HG02973 (cell line): Measurements from ENCODE around the gene MSH5.
A peak's percentile ranks its signal among the peaks of the same experiment; 100 is the strongest.
"Not testable (repeated sequence)": the region's sequence is repeated elsewhere in the genome, so short reads cannot be mapped to it uniquely, and the experiment has no call there.

Experiments used
- ATAC-seq: cut with Tn5 transposase; IDR thresholded peaks from one replicate; pipeline ENCODE4 v1.9.1; 2021; ENCODE audit warnings: moderate library complexity; ENCODE audit not compliant: unreplicated experiment

Gene MSH5

GRCh38 chr6:31739639-31740396, at the start of gene MSH5:
Gene MSH5 (plus strand): TSS chr6:31740005. CDS start chr6:31740467, 462 bp downstream.
- ATAC-seq, result peak; percentile 57

DNA sequence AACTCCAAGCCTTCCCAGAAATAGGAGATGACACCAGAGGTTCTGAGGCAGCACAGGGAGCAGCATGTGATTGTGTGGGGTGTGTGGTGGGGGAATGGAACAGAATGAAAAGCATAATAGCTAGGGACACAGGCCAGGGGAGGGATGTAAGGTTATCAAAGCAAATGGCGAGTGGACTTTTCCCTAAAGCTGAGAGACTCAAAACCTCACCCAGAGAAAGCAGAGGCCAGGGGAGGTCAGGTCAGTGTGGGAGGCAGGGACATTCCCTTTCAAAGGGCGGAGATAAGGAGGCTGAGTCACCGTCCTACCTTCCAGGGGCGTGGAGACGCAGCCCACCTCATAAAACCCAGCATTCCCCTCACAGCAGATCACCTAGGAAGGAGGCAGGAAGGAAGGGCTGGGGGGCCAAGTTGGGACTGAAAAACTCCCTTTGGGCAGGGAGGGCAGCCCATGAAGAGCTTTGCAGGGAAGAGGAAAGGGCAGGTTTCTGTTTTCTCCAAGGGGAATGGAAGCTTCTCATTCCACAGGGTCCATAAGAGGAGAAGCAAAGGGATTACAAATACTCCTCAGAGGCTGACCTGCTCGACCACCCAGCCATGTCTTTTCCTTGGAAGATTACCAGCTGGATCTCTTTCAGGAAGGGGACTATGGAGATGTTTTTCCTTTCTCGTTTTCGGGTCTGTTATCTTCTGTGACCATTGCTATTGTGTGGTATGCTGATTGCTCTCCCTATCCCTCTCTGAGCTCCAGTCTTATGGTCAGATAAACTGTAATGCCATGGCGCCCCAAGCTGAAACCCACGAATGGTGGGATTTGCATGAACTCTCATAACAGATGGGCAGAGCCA, 49.4 kb upstream of the MSH5 start:
- no peak for ATAC-seq

GRCh38 chr6:31691078-31691463, 48.7 kb upstream of the MSH5 start:
- no peak for ATAC-seq

GRCh38 chr6:31691564-31692108, 48.2 kb upstream of the MSH5 start:
- no peak for ATAC-seq

DNA sequence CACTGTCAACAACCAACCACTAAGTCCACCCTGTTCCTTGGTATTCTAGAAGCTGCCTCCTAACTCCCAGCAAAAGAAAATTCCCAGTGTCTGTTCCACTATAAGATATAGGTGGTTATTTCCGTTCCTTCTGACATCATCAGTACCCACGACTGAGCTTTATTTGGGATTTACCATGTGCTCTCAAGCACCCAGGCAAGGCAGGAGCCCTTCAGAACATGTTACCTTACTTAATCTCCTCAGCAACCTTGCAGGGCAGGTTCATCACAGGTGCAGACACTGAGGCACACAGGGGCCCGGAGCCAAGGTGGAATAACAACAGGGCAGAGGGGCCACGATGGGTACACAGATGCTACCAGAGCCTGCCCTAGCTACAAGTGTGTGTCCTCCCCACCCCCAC, 47.5 kb upstream of the MSH5 start:
- ATAC-seq, result no peak

- ATAC-seq, result no peak
Measured at GRCh38 chr6:31692886-31693285, 46.9 kb upstream of the MSH5 start.

GRCh38 chr6:31693535-31693934, 46.3 kb upstream of the MSH5 start:
- ATAC-seq, result no peak

- ATAC-seq, result no peak
Measured at GRCh38 chr6:31697555-31697954, 42.2 kb upstream of the MSH5 start.

DNA sequence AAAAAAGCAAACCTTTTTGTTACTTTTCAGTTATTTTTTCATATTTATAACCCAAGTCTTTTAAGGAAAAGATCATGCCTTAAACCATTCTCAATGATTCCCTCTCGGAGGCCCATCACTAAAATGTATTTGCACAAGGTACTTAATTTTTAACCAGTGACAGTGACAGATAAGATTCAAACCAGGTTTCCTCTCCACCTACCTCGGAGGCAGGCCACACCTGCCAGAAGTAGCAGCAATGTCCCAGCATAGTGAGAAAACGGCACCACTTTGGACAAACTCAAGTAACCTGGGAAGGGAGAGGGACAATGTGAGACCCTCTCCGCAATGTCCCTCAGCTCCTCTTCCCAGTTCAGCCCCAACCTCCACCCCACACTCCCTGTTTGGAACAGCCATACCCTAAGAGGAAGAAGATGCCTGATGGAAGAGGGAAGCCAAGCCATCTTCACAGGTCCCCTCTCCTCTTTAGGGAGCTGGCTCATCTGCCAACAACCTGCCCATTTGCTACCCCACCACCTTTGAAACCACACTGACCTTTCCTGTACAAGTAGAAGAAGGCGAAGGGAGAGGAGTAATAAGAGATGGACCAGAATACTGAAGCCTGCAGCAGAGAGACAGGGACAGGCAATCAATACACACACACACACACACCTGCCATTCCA, 38.9 kb upstream of the MSH5 start:
- no peak for ATAC-seq

DNA sequence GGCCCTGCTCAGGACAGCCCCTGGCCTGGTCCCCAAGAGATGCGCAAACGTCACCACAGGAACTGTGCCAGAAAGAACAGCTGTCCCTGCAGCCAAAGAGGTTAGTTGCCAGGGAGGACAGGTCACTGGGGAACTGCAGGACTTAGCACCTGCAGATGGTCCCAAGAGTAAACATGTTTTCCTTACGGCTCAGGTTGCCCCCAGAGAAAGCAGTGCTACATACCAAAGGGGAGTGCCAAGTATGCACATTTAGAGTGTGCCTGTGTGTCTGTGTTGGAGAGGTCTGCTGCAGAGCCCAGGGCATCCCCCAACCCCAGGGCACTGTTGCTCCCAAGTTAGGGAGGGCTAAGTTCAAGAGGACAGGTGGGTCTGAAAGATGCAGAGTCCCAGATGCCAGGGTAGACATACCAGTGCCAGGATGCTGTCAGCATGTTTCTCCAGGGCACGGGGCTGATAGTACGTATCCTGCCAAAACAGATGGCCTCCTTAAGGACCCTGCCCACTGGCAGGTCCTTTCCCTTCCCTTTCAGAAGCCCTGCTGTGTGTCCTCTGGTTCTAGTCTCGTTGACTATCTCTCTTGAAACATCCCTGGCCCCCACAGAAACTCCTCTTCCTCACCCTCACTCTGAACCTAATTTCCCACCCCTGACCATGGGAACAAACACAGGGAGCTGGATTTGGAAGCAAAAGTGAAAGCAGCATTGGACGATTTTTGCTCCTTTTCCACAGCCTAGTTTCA, 38.0 kb upstream of the MSH5 start:
- no peak for ATAC-seq

- peak; percentile 4 for ATAC-seq
Measured at GRCh38 chr6:31702405-31702818, 37.4 kb upstream of the MSH5 start.

GRCh38 chr6:31702819-31703716, 36.7 kb upstream of the MSH5 start, which contains the start of gene ABHD16A:
Gene ABHD16A (minus strand): TSS chr6:31703324. CDS start chr6:31703281, 43 bp downstream.
- peak; percentile 77 for ATAC-seq

- ATAC-seq, result no peak
Measured at GRCh38 chr6:31705931-31706330, 33.9 kb upstream of the MSH5 start.

- ATAC-seq, result no peak
Measured at GRCh38 chr6:31706599-31706998, 33.2 kb upstream of the MSH5 start, which contains the start of gene LY6G6F. Gene LY6G6F (plus strand): TSS chr6:31706866. CDS start chr6:31706907, 41 bp downstream.

GRCh38 chr6:31707701-31708100, 32.1 kb upstream of the MSH5 start:
- ATAC-seq, result no peak

- no peak for ATAC-seq
Measured at GRCh38 chr6:31708224-31708623, 31.6 kb upstream of the MSH5 start.

- not testable (repeated sequence) for ATAC-seq
Measured at GRCh38 chr6:31709157-31709556, 30.6 kb upstream of the MSH5 start.

DNA sequence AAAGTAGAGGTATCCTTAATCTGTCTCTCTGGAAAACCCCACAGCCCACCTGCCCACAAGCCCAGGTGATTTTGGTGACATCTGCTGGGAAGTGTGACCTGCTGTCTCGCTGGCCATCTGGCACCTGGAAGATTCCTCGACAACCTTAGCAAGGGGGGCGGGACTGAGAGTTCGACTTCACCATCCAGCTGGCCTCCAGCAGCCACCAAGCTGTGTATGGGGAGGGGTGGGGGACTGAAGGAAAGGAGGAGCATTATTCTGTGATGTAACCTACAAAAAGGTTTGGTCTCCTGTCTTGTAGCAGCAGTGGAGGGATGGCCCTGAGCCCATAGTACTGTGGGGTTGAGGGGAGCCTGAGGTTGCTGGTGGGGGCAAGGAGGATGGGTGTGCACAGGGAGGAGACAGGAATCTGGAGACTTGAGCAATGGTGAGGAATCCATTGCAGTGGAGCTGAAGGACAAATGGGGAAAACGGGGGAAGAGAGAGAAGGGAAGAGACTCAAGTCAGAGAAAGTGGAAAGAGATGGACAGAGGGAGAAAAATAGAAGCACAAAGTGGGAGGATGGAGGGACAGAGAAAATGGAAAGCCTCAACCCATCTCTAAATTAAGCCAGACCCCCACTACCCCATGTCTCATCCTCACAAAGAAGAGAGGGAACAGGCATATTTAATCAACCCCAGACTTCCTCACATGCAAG, 29.1 kb upstream of the MSH5 start:
- ATAC-seq, result no peak

- no peak for ATAC-seq
Measured at GRCh38 chr6:31711233-31711632, 28.6 kb upstream of the MSH5 start.
